ENCODE results near the gene SLITRK3.

GRCh38 chr3:165185707-165186327 lies 10.4 kb downstream of the SLITRK3 start:
- TF ChIP-seq TCF7L2 (IDR thresholded peaks at IDR 0.05; ENCODE audit: borderline replicate concordance, extremely low read depth, insufficient read depth, insufficient read length): no peak
- peak; percentile 64 to 94 (median 73); a peak in 5 of 6 replicates for TF ChIP-seq CTCF (IDR thresholded peaks at IDR 0.05 in 2 of 3, conservative IDR thresholded peaks at IDR 0.05 in 1 of 3; ENCODE audit: borderline replicate concordance in 1 of 3, insufficient read depth in 1 of 3, low read depth in 2 of 3, low read length in 2 of 3)
- no peak for TF ChIP-seq SRF (IDR thresholded peaks at IDR 0.05; ENCODE audit: low read depth)
- no peak for TF ChIP-seq POLR2AphosphoS5 (IDR thresholded peaks at IDR 0.05; ENCODE audit: low read depth, low read length)
- no peak for TF ChIP-seq EZH2 (IDR thresholded peaks at IDR 0.05)
- TF ChIP-seq ATF3 (IDR thresholded peaks at IDR 0.05): no peak
- no peak for TF ChIP-seq ZNF274 (IDR thresholded peaks at IDR 0.05; ENCODE audit: low read depth, low read length)
- TF ChIP-seq FOSL1 (IDR thresholded peaks at IDR 0.05; ENCODE audit: low read depth): no peak
- TF ChIP-seq POLR2A (IDR thresholded peaks at IDR 0.05; ENCODE audit: borderline replicate concordance, extremely low read depth, insufficient read depth, insufficient read length): no peak
- TF ChIP-seq YY1 (IDR thresholded peaks at IDR 0.05; ENCODE audit: extremely low read depth, insufficient replicate concordance, low read depth, low read length): no peak
- TF ChIP-seq SP1 (IDR thresholded peaks at IDR 0.05; ENCODE audit: low read depth): no peak
- no peak for TF ChIP-seq SIN3A (IDR thresholded peaks at IDR 0.05; ENCODE audit: low read depth)
